GM18526 (cell line): ENCODE measurements around the gene CDHR3.

Source experiments
- POLR2A ChIP-seq: IDR thresholded peaks from 3 replicates; pipeline ENCODE4 v1.6.1; 2011; ENCODE audit not compliant: insufficient read length; ENCODE audit errors: extremely low read depth

CDHR3 gene

GRCh38 chr7:106029451-106029850 is 66.4 kb downstream of the CDHR3 start:
- TF ChIP-seq POLR2A: no peak

GRCh38 chr7:106029941-106030340 is 66.9 kb downstream of the CDHR3 start:
- no peak for TF ChIP-seq POLR2A

- no peak for TF ChIP-seq POLR2A
Observed at GRCh38 chr7:106031300-106032035, 68.4 kb downstream of the CDHR3 start.

DNA sequence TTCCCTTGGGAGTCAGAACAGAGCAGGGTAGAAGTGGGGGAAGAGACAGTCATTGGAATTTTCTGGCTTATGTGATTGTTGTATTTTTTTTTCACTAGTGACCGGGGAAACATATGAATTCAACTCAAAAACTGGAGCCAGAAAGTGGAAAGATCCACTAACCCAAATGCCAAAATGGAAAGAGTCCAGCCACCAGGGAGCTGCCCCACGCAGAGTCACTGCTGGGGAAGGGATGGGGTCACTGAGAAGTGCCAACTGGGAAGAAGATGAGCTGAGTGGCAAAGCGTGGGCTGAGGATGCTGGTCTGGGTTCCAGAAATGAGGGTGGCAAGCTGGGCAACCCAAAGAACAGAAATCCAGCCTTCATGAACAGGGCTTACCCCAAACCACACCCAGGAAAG is 69.2 kb downstream of the CDHR3 start:
- no peak for TF ChIP-seq POLR2A

DNA sequence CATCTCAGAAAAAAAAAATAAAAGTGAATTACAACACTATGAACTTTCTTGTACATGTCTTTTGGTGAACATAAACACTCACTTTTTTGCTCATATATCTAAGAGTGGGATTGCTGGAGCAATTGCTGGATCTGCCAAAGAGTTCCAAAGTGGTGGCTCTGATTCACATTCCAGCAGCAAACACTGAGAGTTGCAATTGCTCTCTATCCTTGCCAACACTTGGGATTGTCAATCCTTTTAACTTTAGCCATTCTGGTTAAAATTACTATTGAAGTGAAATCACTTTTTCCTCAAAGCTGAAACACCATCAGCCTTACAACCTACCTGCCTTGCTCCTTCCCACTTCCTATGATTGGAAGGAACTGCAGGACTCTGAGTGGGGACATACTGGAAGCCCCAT is 70.7 kb downstream of the CDHR3 start:
- no peak for TF ChIP-seq POLR2A

- no peak for TF ChIP-seq POLR2A
Observed at GRCh38 chr7:106034383-106034782, 71.3 kb downstream of the CDHR3 start.

DNA sequence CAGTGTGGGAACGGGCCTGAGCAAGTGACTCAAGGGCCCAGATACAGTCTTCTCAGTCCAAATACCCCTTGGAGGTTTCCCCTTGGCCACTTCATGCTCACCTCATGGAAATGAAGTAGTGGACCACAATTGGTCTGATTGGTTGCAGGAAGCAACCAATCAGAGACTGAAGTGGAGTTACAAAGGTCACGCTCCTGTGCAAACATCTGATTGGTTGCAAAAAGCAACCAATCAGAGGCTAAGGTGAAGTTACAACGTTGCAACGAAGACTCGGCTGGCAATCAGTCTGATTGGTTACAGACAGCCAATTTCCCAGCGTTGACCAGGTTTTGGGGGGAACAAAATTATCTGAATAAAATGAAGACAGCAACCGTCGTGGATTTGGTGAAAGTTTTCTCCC is 72.5 kb downstream of the CDHR3 start:
- TF ChIP-seq POLR2A: no peak

GRCh38 chr7:106036004-106036403 is 72.9 kb downstream of the CDHR3 start:
- no peak for TF ChIP-seq POLR2A

DNA sequence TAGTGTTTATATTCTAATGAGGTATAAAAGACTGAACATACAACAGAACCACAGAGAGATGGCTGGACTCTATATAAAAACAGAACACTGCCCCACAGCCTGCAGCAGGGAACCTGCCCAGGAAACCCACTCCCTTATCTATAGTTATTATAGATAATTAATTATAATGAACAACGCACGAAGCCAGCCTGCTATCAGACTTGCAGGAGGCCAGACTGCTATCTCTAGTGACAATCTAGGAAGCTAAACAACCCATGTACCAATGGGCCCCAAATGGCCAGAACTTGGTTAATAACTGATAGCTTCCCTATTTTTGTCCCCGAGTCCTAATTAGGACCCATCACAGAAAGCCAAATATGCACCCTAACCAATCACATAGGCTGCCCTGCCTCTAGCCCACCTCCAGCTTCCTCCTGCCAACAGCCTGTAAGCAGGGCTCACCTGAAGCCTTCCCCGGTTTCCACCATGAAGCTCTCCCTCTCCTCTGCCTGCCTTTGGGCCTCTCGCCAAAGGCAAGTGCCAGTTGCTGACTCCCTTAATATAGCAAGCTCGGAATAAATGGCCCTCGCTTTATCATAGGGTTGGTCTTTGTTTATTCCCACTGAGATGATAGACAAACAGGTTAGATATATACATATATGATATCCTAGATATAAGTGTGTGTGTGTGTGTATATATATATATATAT is 74.6 kb downstream of the CDHR3 start:
- TF ChIP-seq POLR2A: no peak

GRCh38 chr7:106038289-106038688 is 75.2 kb downstream of the CDHR3 start:
- TF ChIP-seq POLR2A: no peak

- TF ChIP-seq POLR2A: no peak
Observed at GRCh38 chr7:106038916-106039315, 75.9 kb downstream of the CDHR3 start.

DNA sequence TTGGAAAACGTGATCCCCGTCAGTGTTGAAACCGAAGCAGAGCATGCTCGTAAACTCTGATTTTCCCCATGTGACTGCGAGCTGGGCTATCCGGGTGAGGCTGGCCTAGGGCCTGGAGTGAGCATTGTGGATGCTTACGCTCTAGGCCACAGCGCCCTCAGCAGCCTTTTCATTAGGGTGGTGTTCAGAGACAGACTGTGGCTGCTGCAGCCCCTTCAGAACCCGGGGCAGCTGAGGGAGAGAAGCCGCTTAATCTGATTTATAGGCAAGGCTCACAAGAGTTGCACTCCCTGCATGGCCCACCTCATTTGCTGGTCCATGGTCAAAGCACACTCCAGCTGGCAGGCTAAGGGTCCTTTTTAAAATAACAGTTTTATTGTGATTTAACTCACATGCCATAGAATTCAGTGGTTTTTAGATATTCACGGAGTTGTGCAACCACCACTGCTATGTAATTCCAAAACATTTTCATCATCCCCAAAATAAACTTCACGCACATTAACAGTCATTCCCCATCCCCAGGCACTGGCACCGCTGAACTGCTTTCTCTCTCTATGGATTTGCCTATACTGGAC is 76.5 kb downstream of the CDHR3 start:
- TF ChIP-seq POLR2A: no peak

DNA sequence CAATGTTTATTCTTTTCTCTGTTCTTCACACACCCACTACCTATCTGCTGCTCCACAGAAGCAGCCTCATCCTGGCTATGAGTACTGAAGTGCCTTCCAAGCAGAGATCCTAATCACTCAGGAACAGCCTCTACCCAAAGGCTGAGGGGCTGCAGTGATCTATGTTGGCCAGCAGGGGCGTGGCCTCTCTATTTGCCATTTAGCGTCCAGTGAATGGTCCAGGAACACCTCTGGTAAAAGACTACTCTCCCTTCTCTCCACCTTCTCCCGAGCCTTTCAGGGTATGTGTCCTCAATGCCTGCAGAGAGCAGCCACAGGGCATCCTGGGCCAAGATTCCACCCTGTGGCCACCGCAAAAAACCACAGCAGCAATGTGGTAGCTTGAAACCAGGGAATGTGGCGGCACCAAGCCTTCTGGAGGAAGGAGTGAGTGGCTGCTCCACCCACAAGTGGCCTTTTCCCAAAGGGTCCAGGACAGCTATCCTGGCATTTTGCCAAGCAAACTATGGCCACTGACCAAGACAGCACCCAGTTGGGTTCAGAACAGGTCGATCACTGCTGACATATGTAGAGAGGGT is 78.2 kb downstream of the CDHR3 start:
- TF ChIP-seq POLR2A: no peak

GRCh38 chr7:106042196-106042611 is 79.1 kb downstream of the CDHR3 start:
- TF ChIP-seq POLR2A: no peak

GRCh38 chr7:106045139-106045538 is 82.1 kb downstream of the CDHR3 start:
- TF ChIP-seq POLR2A: no peak

- TF ChIP-seq POLR2A: no peak
Observed at GRCh38 chr7:106045586-106045985, 82.5 kb downstream of the CDHR3 start.
